ENCODE data around the gene ZBTB38.

GRCh38 chr3:141393735-141394076 lies 25.4 kb downstream of the ZBTB38 start:
- TF ChIP-seq CTCF (IDR thresholded peaks at IDR 0.05) (no peak), POLR2A (IDR thresholded peaks at IDR 0.05) (no peak), POLR2AphosphoS5 (IDR thresholded peaks at IDR 0.05) (no peak)
